SH-SY5Y (cell line): ENCODE data around the gene XYLT1.

Experiments
- GATA2 ChIP-seq: IDR thresholded peaks from 2 replicates; pipeline ENCODE4 v1.6.1; 2011; ENCODE audit warnings: mild to moderate bottlenecking, low read depth, low read length
- GATA3 ChIP-seq: IDR thresholded peaks from 2 replicates; pipeline ENCODE4 v1.6.1; 2011; ENCODE audit warnings: low read depth, mild to moderate bottlenecking, low read length, moderate library complexity

XYLT1 gene

DNA sequence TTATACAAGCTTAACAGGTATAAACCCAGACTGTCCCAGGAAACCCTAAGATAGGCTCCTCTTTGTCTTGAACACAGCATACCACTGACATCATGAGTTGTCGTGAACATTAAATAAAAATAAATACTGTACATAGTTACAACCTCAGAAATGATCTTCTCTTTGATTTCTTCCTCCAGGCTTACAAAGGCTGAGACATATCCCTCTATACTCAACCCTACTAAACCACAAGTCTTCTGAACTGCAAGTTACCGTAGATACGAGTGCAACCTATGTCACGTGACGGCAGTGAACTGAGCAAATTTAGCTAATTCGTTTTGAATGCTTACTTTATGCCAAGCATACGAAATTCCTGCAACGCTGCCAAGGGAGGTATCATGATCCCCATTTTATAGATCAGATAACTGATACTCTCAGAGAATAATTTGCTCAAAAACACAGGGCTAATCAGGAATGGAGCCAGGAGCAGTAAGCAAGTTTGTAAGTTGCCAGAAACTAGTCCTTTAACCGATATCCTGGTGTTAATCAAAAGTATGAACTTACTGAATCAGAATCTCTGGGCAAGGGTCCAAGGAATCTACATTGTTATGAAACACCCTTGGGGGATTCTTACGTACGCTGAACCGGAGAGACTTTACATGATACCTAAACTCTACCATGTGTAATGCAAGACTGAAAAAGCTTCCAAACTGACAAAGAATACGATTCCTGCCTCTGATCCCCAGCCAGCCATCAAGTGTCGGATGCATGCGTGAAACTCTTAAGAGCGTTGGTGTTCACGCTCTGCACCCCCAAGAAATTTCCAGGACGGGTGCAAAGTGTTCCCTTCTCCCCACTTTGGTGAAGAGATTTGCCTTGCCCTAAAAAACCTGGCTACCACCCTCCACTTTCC is 106.2 kb downstream of the XYLT1 start:
- TF ChIP-seq GATA3 (no peak), GATA2 (peak; percentile 19; the same call in 1 of the 2 replicates)

DNA sequence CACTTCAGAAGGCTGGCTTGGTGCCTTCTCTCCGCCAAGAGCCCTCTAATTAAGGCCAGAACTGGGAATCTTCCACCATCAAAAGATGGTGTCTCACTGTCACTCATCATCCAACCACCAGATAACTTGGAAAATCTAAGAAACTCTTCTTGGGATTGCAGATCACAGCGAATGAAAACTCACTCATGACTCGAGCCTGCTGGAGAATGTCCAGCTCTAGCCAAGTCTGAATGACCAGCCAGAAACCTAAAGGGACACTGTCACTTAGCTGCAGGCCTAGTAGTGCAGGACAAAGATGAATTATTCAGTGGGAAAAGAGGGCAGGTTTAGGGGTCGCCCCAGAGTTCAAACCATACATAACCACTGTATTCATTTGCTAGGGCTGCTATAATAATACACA is 107.8 kb downstream of the XYLT1 start:
- TF ChIP-seq GATA2 (no peak), GATA3 (no peak)

GRCh38 chr16:17362183-17362582 is 108.6 kb downstream of the XYLT1 start:
- TF ChIP-seq GATA2, result no peak

DNA sequence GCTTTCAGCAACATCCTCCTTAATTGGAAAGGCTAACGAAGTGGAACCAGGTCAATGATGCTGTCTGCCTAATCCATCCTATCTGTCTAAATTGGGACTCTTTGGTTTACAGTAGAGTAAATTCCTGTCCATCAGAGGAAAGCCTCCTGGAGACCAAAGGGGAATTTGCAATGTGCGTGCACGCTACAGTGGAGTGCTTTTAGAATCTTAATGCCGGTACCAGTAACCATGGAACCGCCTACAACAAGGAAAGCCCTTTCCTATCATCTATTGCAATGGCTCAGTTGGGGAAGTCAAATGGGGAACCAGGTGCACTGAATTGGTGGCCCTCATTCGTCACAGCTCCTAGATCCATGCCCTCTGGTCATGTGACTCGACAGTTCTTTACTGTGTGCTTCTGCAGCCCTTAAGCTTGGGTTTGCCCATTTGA is 110.1 kb downstream of the XYLT1 start:
- TF ChIP-seq GATA3 (no peak), GATA2 (no peak)

GRCh38 chr16:17359788-17360390 is 110.9 kb downstream of the XYLT1 start:
- TF ChIP-seq GATA2 (no peak; the same call in 1 of the 2 replicates), GATA3 (no peak)

- TF ChIP-seq GATA2 (no peak), GATA3 (no peak)
These were observed 111.9 kb downstream of the XYLT1 start for GRCh38 chr16:17358846-17359245.

- no peak for TF ChIP-seq GATA3
- TF ChIP-seq GATA2, result no peak
These were observed 112.4 kb downstream of the XYLT1 start for GRCh38 chr16:17358355-17358754.

GRCh38 chr16:17357307-17358062 is 113.3 kb downstream of the XYLT1 start:
- no peak for TF ChIP-seq GATA2
- no peak for TF ChIP-seq GATA3

- TF ChIP-seq GATA3, result no peak
These were observed 114.4 kb downstream of the XYLT1 start for GRCh38 chr16:17356243-17356933.

DNA sequence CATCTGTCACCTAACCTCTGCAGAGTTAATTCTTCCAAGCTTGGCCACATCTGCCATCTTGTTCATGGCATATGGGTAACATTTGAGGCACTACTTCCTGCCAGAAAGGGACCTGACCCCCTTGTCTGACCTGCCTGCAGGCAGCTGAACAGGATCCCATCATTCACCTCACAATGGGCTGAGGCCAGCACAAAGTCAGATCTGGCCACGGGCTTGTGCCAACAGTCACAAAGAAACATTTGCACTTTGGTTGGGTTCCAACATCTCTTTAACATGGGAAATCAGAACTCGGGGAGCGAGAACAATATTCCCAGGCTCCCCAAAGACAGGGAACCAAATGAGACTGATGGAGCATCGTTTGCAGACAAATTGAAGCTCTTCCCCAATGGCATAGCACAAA is 116.1 kb downstream of the XYLT1 start:
- TF ChIP-seq GATA3 (no peak), GATA2 (no peak)

DNA sequence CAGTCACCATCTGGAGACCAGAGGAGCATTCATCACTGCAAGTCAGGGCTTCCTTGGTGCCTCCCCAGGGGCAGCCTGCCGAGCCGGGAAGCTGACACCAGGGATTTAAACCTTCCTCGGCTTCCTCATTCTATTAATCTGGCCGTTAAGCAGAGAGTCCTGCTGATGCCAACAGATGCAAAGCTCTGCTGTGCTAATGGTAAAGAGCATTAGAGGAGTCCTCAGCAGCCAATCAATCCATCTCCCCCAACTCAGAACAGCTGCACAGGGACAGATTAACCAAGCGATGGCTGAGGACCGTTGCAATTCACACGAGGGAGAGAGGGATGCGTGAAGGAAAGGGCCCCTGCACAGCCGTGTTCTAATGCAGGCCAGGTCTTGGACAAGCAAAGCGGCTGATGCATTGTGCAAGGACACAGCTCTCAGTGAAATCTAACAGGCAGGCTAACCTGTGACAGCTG is 116.6 kb downstream of the XYLT1 start:
- TF ChIP-seq GATA2, result peak; percentile 67
- no peak for TF ChIP-seq GATA3

GRCh38 chr16:17353561-17353960 is 117.2 kb downstream of the XYLT1 start:
- TF ChIP-seq GATA2, result no peak
- TF ChIP-seq GATA3, result no peak

DNA sequence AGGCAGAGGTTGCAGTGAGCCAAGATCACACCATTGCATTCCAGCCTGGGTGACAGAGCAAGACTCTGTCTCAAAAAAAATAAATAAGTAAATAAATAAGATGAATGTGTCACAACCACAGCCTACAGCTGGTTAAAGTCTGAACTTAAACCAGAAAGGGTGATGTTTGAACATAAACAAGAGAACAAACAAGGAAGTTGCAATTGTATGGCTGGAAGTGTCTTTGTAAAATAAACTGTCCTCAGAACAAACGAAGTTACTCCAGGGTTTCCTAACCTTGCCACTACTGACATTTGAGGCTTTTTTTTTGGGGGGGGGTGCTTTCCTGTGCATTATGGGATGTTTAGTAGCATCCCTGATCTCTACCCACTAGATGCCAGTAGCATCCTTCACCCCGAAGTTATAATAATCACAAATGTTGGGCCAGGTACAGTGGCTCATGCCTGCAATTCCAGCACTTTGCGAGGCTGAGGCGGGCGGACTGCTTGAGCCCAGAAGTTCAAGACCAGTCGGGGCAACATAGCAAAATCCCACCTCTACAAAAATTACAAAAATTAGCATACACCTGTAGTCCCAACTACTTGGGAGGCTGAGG is 119.2 kb downstream of the XYLT1 start:
- TF ChIP-seq GATA3 (no peak), GATA2 (no peak)
